ENCODE data around the gene TRNT1. TPM values are rescaled to one million over a fixed set of nuclear protein-coding genes. Genes with fewer than 3 reads are reported as not detected.

TRNT1 gene
- total RNA-seq, 4 donors from 2014 or later = 10.8 to 20.3 (median 14.0) TPM

DNA sequence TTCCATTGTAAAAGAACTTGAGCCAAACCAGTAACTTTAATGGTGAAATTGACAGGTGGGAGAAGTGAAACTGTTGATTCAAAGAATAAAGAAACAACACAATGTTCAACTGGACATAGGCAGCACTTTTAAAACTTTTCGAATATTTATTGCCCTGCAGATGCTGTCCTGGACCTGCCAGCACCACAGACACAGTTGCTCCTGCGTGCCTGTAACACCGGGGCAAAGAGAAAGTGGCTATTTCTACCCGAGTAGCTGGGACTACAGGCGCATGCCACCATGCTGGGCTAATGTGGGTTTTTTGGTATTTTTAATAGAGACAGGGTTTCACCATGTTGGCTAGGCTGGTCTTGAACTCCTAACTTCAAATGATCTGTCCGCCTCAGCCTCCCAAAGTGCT lies 24.0 kb upstream of the TRNT1 start:
- intact Hi-C loops (cut with DNase I) = no loop called here
- Histone ChIP-seq H3K36me3 (no peaks in the 10 kb centered on the region), H3K4me1 (no peaks in the 10 kb centered on the region), H3K4me3 (no peak overlapping the region), H3K9me3 (no peaks in the 10 kb centered on the region), H3K27me3 (peaks cover 0 to 6% (median 0%) of the 10 kb centered on the region in 4 donors), H3K27ac (replicated peaks in 1 of 4) (no peak overlapping the region)
- TF ChIP-seq POLR2A (IDR thresholded peaks at IDR 0.05; ENCODE audit: low read depth) (no peak), POLR2AphosphoS5 (IDR thresholded peaks at IDR 0.05) (no peak), EP300 (IDR thresholded peaks at IDR 0.05) (no peak)
- TF ChIP-seq, protein P1, sequence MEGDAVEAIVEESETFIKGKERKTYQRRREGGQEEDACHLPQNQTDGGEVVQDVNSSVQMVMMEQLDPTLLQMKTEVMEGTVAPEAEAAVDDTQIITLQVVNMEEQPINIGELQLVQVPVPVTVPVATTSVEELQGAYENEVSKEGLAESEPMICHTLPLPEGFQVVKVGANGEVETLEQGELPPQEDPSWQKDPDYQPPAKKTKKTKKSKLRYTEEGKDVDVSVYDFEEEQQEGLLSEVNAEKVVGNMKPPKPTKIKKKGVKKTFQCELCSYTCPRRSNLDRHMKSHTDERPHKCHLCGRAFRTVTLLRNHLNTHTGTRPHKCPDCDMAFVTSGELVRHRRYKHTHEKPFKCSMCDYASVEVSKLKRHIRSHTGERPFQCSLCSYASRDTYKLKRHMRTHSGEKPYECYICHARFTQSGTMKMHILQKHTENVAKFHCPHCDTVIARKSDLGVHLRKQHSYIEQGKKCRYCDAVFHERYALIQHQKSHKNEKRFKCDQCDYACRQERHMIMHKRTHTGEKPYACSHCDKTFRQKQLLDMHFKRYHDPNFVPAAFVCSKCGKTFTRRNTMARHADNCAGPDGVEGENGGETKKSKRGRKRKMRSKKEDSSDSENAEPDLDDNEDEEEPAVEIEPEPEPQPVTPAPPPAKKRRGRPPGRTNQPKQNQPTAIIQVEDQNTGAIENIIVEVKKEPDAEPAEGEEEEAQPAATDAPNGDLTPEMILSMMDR (IDR thresholded peaks at IDR 0.05) = no peak
- 87% methylated on average over 6 of the region's 6 CpGs for WGBS
- DNase-seq (ENCODE audit: extremely low spot score) = peak; percentile 55

DNA sequence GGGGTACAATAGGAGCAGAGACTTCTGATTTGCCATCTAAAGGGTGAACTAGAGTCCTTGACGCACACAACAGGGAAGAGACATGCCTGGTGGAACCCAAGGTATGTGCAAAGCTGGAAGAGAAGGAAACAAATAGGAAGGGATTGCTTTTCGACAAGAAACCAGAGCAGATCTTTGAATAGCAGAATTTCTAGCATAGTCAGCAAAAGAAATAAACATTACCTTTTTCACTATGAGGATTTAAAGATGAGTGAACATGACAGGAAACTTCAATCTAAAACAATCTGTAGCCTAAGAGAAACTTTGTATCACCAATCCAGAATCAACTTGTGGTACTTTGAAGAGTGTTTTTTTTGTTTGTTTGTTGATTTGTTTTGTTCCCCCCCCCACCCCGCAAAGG lies 21.5 kb upstream of the TRNT1 start:
- Histone ChIP-seq H3K9me3 (no peaks in the 10 kb centered on the region), H3K27me3 (peaks cover 0 to 6% (median 0%) of the 10 kb centered on the region in 4 donors), H3K4me3 (no peak overlapping the region), H3K36me3 (no peaks in the 10 kb centered on the region), H3K4me1 (no peaks in the 10 kb centered on the region), H3K27ac (replicated peaks in 1 of 4) (no peak overlapping the region)
- DNase-seq (ENCODE audit: extremely low spot score) = no peak
- 83% methylated on average over 3 of the region's 3 CpGs for WGBS
- TF ChIP-seq POLR2AphosphoS5 (IDR thresholded peaks at IDR 0.05) (no peak), EP300 (IDR thresholded peaks at IDR 0.05) (no peak), POLR2A (IDR thresholded peaks at IDR 0.05; ENCODE audit: low read depth) (no peak)
- TF ChIP-seq, protein P1 (IDR thresholded peaks at IDR 0.05) = no peak
- intact Hi-C loops (cut with DNase I) = no loop called here

DNA sequence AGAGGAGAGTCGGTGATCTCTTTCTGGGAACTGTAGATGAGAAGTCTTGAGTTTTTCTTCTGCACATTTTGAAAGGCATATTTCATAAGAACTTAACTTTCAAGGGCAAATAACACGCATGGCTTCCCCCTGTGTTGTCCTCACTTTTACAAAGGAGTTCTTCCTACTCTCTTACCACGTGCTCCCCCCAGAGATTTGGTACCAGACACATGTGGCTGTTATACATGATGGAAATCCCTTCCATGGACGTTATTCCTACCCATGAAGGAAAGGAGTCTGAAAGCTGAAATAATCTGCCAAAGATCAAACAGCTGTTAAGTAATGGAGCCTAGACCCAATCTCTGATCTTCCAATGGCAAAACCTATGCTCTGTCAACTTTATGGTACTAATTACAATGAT lies 20.9 kb upstream of the TRNT1 start:
- DNase-seq (ENCODE audit: extremely low spot score) = peak; percentile 53
- peaks cover 0 to 6% (median 0%) of the 10 kb centered on the region in 4 donors for H3K27me3 ChIP-seq
- no peak overlapping the region for H3K4me3 ChIP-seq
- H3K4me1 ChIP-seq = no peaks in the 10 kb centered on the region
- 81% methylated on average over 4 of the region's 4 CpGs for WGBS
- no peak overlapping the region for H3K27ac ChIP-seq (replicated peaks in 1 of 4)
- TF ChIP-seq POLR2AphosphoS5 (IDR thresholded peaks at IDR 0.05) (no peak), POLR2A (IDR thresholded peaks at IDR 0.05; ENCODE audit: low read depth) (no peak), EP300 (IDR thresholded peaks at IDR 0.05) (no peak)
- TF ChIP-seq, protein P1 (IDR thresholded peaks at IDR 0.05) = no peak
- intact Hi-C loops (cut with DNase I) = no loop called here
- H3K36me3 ChIP-seq = no peaks in the 10 kb centered on the region
- H3K9me3 ChIP-seq = no peaks in the 10 kb centered on the region

DNA sequence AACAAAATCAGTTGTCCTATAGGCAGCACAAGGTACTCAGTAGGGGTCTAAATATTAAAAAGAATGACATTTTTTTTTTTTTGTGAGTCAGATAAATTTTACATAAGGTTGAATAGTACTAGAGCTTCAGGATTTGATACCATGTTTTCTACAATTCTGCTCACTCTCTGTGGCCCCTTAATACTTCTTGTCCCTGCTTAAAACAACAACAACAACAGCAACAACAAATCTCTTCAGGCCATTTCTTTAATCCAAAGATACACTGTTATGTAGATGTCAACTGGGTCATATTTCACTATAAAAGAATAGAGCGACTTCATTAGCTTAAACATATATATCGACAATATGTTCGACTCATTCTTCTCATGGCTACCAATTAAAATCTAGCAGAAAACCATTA lies 19.6 kb upstream of the TRNT1 start:
- peaks cover 0 to 2% (median 0%) of the 10 kb centered on the region in 4 donors for H3K27me3 ChIP-seq
- no peaks in the 10 kb centered on the region for H3K9me3 ChIP-seq
- TF ChIP-seq EP300 (IDR thresholded peaks at IDR 0.05) = no peak
- TF ChIP-seq, protein P1 (IDR thresholded peaks at IDR 0.05) = no peak
- TF ChIP-seq POLR2AphosphoS5 (IDR thresholded peaks at IDR 0.05) = no peak
- no peak for TF ChIP-seq POLR2A (IDR thresholded peaks at IDR 0.05; ENCODE audit: low read depth)
- intact Hi-C loops (cut with DNase I) = no loop called here
- no peaks in the 10 kb centered on the region for H3K4me1 ChIP-seq
- no peaks in the 10 kb centered on the region for H3K36me3 ChIP-seq
- WGBS = 98% methylated on average over 3 of the region's 3 CpGs
- DNase-seq (ENCODE audit: extremely low spot score) = no peak
- H3K27ac ChIP-seq (replicated peaks in 1 of 4) = no peak overlapping the region
- H3K4me3 ChIP-seq = no peak overlapping the region

DNA sequence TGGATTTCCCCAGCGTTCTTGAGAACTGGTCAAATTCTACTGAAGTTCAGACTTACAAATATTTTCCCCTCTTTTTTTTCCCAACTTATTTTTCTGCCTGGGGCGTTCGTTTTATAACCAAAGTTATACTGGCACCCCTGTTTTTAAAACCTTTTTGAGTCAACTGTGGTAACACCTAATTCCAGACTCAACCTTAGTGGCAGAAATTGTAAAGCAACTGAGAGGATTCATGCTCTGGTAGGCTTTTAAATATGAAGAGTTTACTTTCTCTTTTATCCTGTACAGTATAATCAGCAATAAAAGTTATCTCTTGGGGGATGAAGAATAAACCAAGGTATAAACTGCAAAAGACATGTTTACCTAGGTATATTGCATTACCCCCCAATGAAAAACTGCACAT lies 18.9 kb upstream of the TRNT1 start:
- H3K4me3 ChIP-seq = no peak overlapping the region
- no peaks in the 10 kb centered on the region for H3K36me3 ChIP-seq
- H3K9me3 ChIP-seq = no peaks in the 10 kb centered on the region
- intact Hi-C loops (cut with DNase I) = no loop called here
- TF ChIP-seq EP300 (IDR thresholded peaks at IDR 0.05) (no peak), POLR2AphosphoS5 (IDR thresholded peaks at IDR 0.05) (no peak)
- no peak for DNase-seq (ENCODE audit: extremely low spot score)
- H3K27ac ChIP-seq (replicated peaks in 1 of 4) = no peak overlapping the region
- 86% methylated on average over 3 of the region's 3 CpGs for WGBS
- peaks cover 0 to 2% (median 0%) of the 10 kb centered on the region in 4 donors for H3K27me3 ChIP-seq
- H3K4me1 ChIP-seq = no peaks in the 10 kb centered on the region
